Activated naive CD8-positive, alpha-beta T cell treated with anti-CD3 and anti-CD28 coated beads, Interleukin-2, amount 50 U/mL, for 24 hours (primary cell): ENCODE results near the gene PDAP1.

Experiments used
- ATAC-seq: fragments of 150-1000 bp; cut with Tn5 transposase; one replicate; pipeline ENCODE4 v1.10.0; 2021
- DNase-seq: peaks from one replicate; pipeline ENCODE4 v3.0.0; 2021
- H3K27ac Mint-ChIP-seq: one replicate; pipeline ENCODE4 v1.8.0; 2021; ENCODE audit warnings: mild to moderate bottlenecking, mixed read lengths
- H3K27me3 Mint-ChIP-seq: one replicate; pipeline ENCODE4 v1.8.0; 2021; ENCODE audit warnings: mixed read lengths
- H3K36me3 Mint-ChIP-seq: one replicate; pipeline ENCODE4 v1.8.0; 2021; ENCODE audit warnings: low read depth, mixed read lengths
- H3K4me1 Mint-ChIP-seq: one replicate; pipeline ENCODE4 v1.8.0; 2021; ENCODE audit warnings: mixed read lengths
- H3K4me3 Mint-ChIP-seq: one replicate; pipeline ENCODE4 v1.8.0; 2021; ENCODE audit warnings: mild to moderate bottlenecking, moderate library complexity, mixed read lengths
- H3K9me3 Mint-ChIP-seq: one replicate; pipeline ENCODE4 v1.8.0; 2021; ENCODE audit warnings: mixed read lengths

Gene PDAP1, protein sequence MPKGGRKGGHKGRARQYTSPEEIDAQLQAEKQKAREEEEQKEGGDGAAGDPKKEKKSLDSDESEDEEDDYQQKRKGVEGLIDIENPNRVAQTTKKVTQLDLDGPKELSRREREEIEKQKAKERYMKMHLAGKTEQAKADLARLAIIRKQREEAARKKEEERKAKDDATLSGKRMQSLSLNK

DNA sequence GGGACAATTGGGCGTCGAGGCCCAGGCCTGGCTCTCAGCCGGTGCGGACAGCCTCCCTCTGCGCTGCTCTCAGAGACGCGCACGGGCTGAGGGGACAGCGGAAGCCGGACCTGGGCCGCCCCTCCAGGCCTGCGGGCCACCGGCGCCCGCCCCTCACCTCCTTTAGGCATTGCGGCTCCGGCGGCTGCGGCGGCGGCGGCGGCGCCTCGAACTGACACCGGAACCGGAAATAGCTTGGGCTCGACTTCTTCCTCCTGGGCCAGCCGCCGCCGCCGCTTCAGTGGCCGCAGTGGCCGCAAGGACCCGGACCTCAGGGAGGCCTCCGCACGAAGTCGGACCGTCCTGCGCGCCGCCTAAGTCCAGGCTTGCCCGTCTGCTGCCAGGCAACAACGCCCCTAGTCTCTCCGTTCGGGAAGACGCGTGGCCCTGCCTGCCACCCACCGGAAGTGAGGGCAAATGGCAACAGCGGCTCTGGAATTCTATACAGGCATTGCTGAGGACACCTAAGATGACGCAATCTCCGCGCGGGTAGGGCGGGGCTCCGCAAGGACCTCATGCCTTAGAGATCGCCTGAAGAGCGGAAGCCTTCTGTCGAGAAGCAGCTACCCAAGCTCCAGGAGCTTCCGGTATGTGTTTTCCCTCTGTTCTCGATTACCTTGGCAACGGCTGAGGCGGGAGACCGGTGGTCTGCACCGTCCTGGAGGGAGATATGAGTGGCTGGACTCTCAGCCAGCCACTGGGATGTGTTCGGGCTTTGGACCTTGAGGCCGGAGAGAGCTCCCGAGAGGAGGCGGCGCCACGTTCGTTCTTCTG is at the start of gene PDAP1, which contains the start of gene BUD31:
TSS of gene PDAP1 (minus strand) at position 219 of the 813 bp plus-strand sequence. CDS start at position 170, 49 bp downstream.
TSS of gene BUD31 (plus strand) at position 591 of the 813 bp plus-strand sequence. CDS start 2,124 bp downstream, outside the sequence.
- Mint-ChIP-seq H3K9me3 (no peaks in the 10 kb centered on the region), H3K36me3 (peaks cover 54% of the 10 kb centered on the region), H3K27me3 (no peaks in the 10 kb centered on the region), H3K4me3 (peak within 1 kb of the TSS; percentile 96), H3K4me1 (peaks cover 53% of the 10 kb centered on the region), H3K27ac (peak within 1 kb of the TSS; percentile 94)
- peak; percentile 92 for DNase-seq
- peak; percentile 86 for ATAC-seq

DNA sequence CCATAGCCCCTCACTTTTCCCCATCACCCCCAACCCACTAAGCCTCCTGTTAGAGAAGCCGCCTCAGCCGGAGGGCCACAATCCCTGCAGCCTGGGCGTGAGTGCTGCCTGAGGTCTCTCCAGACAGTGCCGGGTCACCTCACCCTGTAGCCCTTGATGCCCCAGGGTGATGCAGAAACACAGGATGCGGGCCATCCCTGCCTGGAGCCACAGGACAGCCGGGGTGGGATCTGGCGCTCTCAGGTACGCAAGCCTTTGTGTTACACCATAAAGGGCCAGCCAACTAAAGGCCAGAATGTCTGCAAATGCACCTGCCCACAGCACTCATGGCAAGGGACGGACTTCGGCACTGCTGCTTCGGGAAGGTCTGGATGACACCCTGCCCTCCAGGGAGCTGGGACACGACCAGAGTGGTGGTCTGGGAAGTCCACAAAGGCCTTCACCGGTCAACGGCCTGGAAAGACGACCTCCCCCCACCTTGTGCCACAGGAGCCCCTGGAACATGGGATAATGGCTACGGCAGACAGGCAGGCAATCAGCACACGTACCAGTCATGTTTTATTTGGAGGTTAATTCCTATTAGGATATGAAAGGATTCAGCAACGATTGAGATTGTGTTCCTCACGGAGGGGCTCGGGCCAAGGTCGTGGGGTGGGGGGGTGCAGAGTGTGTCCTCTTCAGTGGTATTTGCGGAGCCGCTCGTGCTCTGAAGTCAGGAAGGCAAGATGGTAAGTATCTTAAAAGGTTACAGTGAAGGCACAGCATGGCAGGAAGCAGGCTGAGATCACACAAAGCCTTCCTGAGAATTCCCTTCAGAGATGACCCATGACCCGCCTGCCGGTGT is 49.5 kb upstream of the PDAP1 start:
- Mint-ChIP-seq H3K4me3 (no peak overlapping the region), H3K9me3 (no peaks in the 10 kb centered on the region), H3K4me1 (peaks cover 27% of the 10 kb centered on the region), H3K27ac (no peak overlapping the region), H3K27me3 (no peaks in the 10 kb centered on the region), H3K36me3 (peaks cover 49% of the 10 kb centered on the region)
- no peak for DNase-seq
- ATAC-seq, result no peak

DNA sequence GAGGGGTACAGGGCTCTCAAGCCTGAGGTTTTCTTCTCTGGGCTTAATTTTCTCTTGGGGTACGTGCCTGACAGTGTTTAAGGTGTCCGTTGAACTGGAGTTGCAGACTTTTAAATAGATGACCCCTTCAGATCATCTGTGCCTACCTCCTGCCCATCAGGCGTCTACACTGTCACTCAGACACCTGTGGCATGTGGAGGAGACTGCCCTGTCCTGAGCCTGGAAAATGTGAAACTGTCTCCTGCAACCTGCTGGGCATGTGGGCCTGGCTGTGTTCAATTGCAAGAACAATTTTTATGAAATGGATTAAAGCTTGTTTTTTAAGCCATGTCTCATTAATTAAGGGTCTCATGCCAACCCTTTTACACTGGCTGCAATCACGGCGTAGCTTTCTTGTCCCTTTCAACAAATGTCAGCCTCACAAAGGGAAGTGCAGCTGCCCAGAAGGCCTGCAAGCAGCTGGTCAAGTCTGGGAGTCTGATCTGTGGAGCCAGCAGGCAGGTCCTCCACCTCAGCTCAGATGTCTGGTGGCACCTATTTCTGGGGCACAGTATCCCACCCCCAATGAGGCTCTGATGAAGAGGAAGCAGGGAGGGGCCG is 48.8 kb upstream of the PDAP1 start:
- H3K27me3 Mint-ChIP-seq, result no peaks in the 10 kb centered on the region
- peaks cover 44% of the 10 kb centered on the region for H3K36me3 Mint-ChIP-seq
- H3K4me3 Mint-ChIP-seq, result no peak overlapping the region
- no peak for DNase-seq
- no peak overlapping the region for H3K27ac Mint-ChIP-seq
- peaks cover 21% of the 10 kb centered on the region for H3K4me1 Mint-ChIP-seq
- ATAC-seq, result no peak
- H3K9me3 Mint-ChIP-seq, result no peaks in the 10 kb centered on the region

DNA sequence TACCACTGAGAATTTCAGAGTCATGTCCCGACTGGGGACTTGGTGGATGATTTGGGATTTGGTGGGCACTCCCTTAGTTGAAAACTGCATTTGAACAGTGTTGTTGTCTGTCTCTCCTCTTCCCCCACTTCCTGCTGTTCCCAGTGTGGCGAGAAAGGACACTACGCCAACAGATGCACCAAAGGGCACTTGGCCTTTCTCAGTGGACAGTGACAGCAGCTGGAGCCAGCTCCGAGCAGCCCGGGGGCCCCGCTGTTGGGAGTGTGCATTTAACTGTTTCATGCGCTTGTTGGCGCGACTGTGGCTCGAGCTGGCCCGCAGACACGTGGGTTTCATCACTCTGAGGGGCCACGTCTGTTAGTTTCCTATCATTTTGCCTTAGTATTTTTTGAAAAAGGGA is 47.9 kb upstream of the PDAP1 start:
- ATAC-seq (no peak), DNase-seq (no peak)
- peaks cover 41% of the 10 kb centered on the region for H3K36me3 Mint-ChIP-seq
- no peak overlapping the region for H3K27ac Mint-ChIP-seq
- no peaks in the 10 kb centered on the region for H3K9me3 Mint-ChIP-seq
- H3K27me3 Mint-ChIP-seq, result no peaks in the 10 kb centered on the region
- H3K4me3 Mint-ChIP-seq, result no peak overlapping the region
- H3K4me1 Mint-ChIP-seq, result peaks cover 17% of the 10 kb centered on the region

DNA sequence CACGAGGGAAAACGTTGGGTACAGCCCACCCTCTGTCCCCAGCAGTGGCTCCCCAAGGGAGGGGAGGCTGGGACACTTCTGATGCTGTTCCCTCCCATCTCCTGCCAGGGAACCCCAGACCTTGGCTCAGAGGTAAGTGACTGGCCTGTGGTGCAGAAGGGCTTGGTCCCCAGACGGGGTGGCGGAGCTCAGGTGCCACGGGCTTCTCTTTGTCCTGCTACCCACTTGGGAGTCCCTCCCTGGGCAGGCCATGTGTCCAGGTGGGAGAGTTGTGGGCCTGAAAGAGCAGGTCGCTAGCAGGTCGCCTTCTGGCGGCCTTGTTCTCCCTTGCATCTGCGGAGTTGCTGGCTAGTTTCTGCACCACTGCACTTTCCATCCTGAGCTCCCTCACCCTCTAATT is 47.5 kb upstream of the PDAP1 start:
- Mint-ChIP-seq H3K4me3 (no peak overlapping the region), H3K36me3 (peaks cover 43% of the 10 kb centered on the region), H3K4me1 (peaks cover 15% of the 10 kb centered on the region), H3K27me3 (no peaks in the 10 kb centered on the region), H3K9me3 (no peaks in the 10 kb centered on the region), H3K27ac (no peak overlapping the region)
- ATAC-seq, result no peak
- no peak for DNase-seq

DNA sequence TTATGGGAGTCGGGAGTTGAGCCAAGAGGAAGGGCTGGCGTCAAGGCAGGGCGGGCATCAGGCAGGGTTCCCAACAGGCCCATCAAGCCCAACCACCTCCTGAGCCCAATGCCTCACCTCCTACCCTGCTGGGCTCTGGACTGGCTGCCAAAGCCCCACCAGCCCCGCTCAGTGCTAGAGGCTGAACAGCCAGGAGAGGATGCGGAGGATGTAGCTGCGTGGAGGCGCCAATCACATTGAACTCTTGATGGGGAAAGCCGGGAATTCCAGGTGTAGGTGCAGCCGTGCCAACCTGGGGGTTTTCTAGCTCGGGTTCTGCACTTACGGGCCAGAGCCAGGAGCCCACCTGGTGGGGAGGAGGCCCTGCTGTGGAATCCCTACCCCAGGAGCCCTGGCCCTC is 44.7 kb upstream of the PDAP1 start:
- Mint-ChIP-seq H3K27me3 (no peaks in the 10 kb centered on the region), H3K9me3 (no peaks in the 10 kb centered on the region), H3K36me3 (peaks cover 28% of the 10 kb centered on the region), H3K4me1 (peaks cover 2% of the 10 kb centered on the region), H3K27ac (no peak overlapping the region), H3K4me3 (no peak overlapping the region)
- ATAC-seq, result no peak
- no peak for DNase-seq

DNA sequence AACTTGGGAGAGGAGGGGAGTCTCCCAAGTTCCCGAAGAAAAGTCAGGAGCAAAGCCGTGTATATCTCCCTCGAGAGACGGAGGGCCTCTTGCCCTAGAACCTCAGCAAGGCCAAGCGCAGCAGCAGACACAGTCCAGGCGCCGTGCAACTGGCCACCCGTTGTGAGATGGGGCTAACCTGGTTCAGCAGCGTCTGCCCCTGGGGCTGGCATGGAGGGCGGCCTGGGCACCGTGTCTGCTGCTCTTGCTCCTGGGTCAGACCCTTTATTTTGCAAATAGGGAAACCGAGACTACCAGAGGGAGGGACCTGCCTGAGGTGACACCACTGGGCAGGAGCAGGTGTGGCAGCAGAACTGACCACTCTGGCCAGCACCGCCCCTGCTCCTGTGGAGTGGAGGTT is 44.1 kb upstream of the PDAP1 start:
- Mint-ChIP-seq H3K27ac (no peak overlapping the region), H3K9me3 (no peaks in the 10 kb centered on the region), H3K27me3 (no peaks in the 10 kb centered on the region), H3K4me3 (no peak overlapping the region), H3K36me3 (peaks cover 30% of the 10 kb centered on the region), H3K4me1 (peaks cover 2% of the 10 kb centered on the region)
- ATAC-seq (no peak), DNase-seq (no peak)

DNA sequence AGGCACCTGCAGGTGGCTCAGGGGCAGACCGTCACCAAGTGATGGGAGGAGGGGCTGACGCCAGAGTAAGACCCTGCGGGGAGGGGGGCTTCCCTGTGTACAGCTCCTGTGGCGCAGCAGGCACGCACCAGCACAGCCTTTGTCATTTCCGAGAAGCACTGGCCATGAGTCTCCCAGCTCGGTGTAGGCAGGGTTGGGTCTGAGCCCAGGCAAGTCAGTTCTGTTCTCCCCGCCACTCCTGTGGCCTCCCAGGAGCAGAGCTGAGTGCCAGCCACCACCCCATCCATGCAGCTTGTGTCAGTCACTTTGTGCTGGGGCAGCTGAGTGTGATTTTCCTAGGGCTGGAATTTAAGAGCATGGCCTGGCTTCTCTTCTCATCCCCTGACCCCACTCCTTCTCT is 43.5 kb upstream of the PDAP1 start:
- no peak overlapping the region for H3K4me3 Mint-ChIP-seq
- no peaks in the 10 kb centered on the region for H3K27me3 Mint-ChIP-seq
- H3K36me3 Mint-ChIP-seq, result peaks cover 30% of the 10 kb centered on the region
- H3K4me1 Mint-ChIP-seq, result peaks cover 2% of the 10 kb centered on the region
- ATAC-seq, result no peak
- no peak overlapping the region for H3K27ac Mint-ChIP-seq
- H3K9me3 Mint-ChIP-seq, result no peaks in the 10 kb centered on the region
- no peak for DNase-seq

DNA sequence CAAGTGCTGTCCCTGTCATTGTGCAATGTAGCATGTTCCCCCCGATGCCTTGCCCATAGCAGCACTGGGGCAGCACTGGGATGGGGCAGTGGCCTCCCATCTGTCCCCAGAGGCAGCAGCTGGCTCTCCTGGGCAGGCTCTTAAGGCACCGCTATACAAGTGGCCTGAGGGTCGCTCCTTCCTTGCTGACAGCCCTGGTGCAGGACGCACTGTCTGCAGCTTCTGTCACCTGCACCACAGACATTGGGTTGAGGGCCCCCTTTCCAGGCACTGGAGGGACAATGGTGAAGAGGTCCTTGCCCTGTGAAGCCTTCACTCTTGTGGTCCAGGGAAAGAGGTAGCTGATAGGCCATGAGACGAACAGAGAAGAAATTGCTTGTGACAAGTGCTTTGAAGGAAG is 40.9 kb upstream of the PDAP1 start:
- no peak for ATAC-seq
- H3K27ac Mint-ChIP-seq, result peak overlapping the region; percentile 15
- H3K4me3 Mint-ChIP-seq, result no peak overlapping the region
- peaks cover 2% of the 10 kb centered on the region for H3K4me1 Mint-ChIP-seq
- peaks cover 40% of the 10 kb centered on the region for H3K36me3 Mint-ChIP-seq
- no peaks in the 10 kb centered on the region for H3K27me3 Mint-ChIP-seq
- no peaks in the 10 kb centered on the region for H3K9me3 Mint-ChIP-seq
- no peak for DNase-seq

DNA sequence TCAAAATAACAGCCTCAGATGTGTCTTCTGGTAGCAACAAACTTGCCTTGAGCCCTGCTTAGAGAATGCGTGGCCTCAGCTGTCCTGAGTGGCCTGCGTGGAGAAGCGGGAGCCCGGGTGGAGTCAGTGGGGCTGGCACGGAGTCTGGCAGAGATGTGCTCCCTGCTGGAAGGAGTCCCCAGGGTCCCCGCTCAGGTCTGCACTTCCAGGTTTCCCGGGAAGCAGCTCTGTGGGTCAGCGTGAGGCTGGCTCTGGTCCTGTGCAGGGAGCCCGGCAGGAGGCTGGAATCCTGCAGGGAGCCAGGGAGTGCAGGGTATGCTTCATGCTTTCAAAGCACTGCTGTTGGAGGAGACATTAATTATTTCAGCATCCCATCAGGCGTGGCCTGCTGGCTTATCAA is 40.5 kb upstream of the PDAP1 start:
- ATAC-seq, result no peak
- Mint-ChIP-seq H3K27ac (no peak overlapping the region), H3K9me3 (no peaks in the 10 kb centered on the region), H3K4me1 (peaks cover 2% of the 10 kb centered on the region), H3K27me3 (no peaks in the 10 kb centered on the region), H3K36me3 (peaks cover 40% of the 10 kb centered on the region), H3K4me3 (no peak overlapping the region)
- DNase-seq, result no peak

DNA sequence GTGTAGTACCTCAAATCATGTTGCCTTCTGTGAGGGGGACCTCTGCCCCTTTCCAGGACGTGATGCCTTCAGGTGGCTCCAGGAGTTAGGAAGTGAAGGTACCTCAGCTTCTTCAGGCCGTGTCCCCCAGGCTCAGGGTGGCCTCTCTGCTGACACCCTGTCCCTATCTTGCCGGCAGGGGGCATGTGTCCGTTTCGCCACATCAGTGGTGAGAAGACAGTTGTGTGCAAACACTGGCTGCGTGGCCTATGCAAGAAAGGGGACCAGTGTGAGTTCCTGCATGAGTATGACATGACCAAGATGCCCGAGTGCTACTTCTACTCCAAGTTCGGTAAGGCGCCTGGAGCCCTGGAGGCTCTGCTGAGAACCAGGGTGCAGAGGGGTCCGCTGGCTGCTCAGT is 39.5 kb upstream of the PDAP1 start:
- no peaks in the 10 kb centered on the region for H3K27me3 Mint-ChIP-seq

DNA sequence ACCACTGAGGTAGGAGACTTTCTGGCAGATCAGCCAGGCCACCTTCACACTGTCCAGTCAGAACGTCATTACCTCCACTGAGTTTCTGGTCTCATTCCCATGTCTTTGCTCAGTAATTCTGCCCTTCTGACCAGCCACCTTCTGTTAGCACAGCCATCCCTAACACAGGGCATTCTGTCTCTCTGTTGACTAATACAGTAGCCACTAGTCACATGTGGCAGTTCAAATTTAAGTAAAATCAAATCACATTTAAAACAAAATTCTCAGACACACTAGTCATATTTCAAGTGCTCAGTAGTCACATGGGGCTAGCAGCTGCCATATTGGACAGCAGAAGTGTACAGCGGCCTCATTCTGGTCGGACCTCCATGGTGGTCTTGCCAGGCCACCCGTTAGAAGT is 37.7 kb upstream of the PDAP1 start:
- Mint-ChIP-seq H3K27ac (no peak overlapping the region), H3K36me3 (peaks cover 46% of the 10 kb centered on the region), H3K9me3 (no peaks in the 10 kb centered on the region), H3K4me1 (peaks cover 9% of the 10 kb centered on the region), H3K4me3 (no peak overlapping the region), H3K27me3 (no peaks in the 10 kb centered on the region)
- ATAC-seq (no peak), DNase-seq (no peak)

More for the DNA sequence above, 39.5 kb upstream of the PDAP1 start:
- Mint-ChIP-seq H3K4me1 (peaks cover 4% of the 10 kb centered on the region), H3K4me3 (no peak overlapping the region), H3K27ac (no peak overlapping the region), H3K36me3 (peaks cover 41% of the 10 kb centered on the region), H3K9me3 (no peaks in the 10 kb centered on the region)
- ATAC-seq (no peak), DNase-seq (no peak)

DNA sequence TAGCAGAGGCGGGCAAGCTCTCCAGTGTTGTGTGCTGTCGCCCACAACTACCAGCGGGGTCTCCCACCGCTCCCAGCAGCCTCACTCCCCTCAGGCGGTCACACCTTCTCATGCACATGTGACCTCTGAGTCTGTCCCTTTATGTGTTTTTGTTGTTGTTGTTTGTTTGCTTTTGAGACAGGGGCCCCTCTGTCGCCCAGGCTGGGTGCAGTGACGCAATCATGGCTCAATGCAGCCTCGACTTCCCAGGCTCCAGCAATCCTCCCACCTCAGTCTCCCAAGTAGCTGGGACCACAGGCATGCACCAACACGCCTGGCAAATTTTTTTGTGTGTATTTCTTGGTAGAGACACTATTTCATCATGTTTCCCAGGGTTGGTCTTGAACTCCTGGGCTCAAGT is 31.8 kb upstream of the PDAP1 start:
- H3K36me3 Mint-ChIP-seq, result peaks cover 28% of the 10 kb centered on the region
- H3K9me3 Mint-ChIP-seq, result no peaks in the 10 kb centered on the region
- ATAC-seq (no peak), DNase-seq (no peak)
- H3K4me3 Mint-ChIP-seq, result peak overlapping the region; percentile 97
- H3K27me3 Mint-ChIP-seq, result no peaks in the 10 kb centered on the region
- peaks cover 32% of the 10 kb centered on the region for H3K4me1 Mint-ChIP-seq
- no peak overlapping the region for H3K27ac Mint-ChIP-seq
